Upper lobe of right lung (tissue), 1 donor: Measurements from ENCODE around the gene SEC24A. TPM values are rescaled to one million over a fixed set of nuclear protein-coding genes. Genes with fewer than 3 reads are reported as not detected.
"Not testable (repeated sequence)": the region's sequence is repeated elsewhere in the genome, so short reads cannot be mapped to it uniquely, and the experiment has no call there.

Source experiments
- ATAC-seq: fragments of 200-7000 bp; cut with Tn5 transposase; one replicate; pipeline ENCODE4 v1.9.1; 2020; ENCODE audit warnings: mild to moderate bottlenecking, moderate library complexity
- DNase-seq: peaks from one replicate; pipeline ENCODE4 v3.0.0-alpha.2; 2020
- H3K27ac ChIP-seq: fragments of 200-600 bp; one replicate; pipeline ENCODE4 v1.8.0; 2022
- H3K27me3 ChIP-seq: fragments of 200-600 bp; one replicate; pipeline ENCODE4 v1.8.0; 2022; ENCODE audit warnings: mild to moderate bottlenecking
- H3K36me3 ChIP-seq: fragments of 200-600 bp; one replicate; pipeline ENCODE4 v1.8.0; 2022
- H3K4me1 ChIP-seq: fragments of 200-600 bp; one replicate; pipeline ENCODE4 v1.8.0; 2022
- H3K4me3 ChIP-seq: fragments of 200-600 bp; one replicate; pipeline ENCODE4 v1.8.0; 2022; ENCODE audit warnings: mild to moderate bottlenecking
- H3K9me3 ChIP-seq: fragments of 200-600 bp; one replicate; pipeline ENCODE4 v1.8.0; 2022
- CTCF ChIP-seq: fragments of 200-600 bp; IDR thresholded peaks from one replicate; pipeline ENCODE4 v1.8.0; 2022; ENCODE audit warnings: antibody characterized with exemption
- intact Hi-C: fragments of 100-400 bp; cut with DNase I; formaldehyde crosslinking; loops from one replicate; pipeline ENCODE4 v1.11.0; 2022
- total RNA-seq: library from RNA; stranded (reverse); fragmentation: NEBNext Ultra II Directional; extraction: Animal tissue kit (Norgen Biotek cat#: 25700); gene quantifications from one replicate; pipeline ENCODE4 v1.2.1, GENCODE V29; 2021
- donor health status: DM: no; HTN: yes; CAD: no; lungs with severe emphysema.

The SEC24A gene
- total RNA-seq, 1 donor from 2014 or later: 21.7 TPM

GRCh38 chr5:134620634-134621033 lies 28.0 kb upstream of the SEC24A start:
- H3K4me3 ChIP-seq: no peak overlapping the region
- intact Hi-C loops: no loop called here
- ATAC-seq: no peak
- H3K9me3 ChIP-seq: no peaks in the 10 kb centered on the region
- no peaks in the 10 kb centered on the region for H3K4me1 ChIP-seq
- no peak for DNase-seq
- H3K36me3 ChIP-seq: peaks cover 84% of the 10 kb centered on the region
- no peaks in the 10 kb centered on the region for H3K27me3 ChIP-seq
- H3K27ac ChIP-seq: no peak overlapping the region
- no peak for TF ChIP-seq CTCF

GRCh38 chr5:134625559-134625958 lies 23.0 kb upstream of the SEC24A start:
- DNase-seq: no peak
- TF ChIP-seq CTCF: no peak
- no peak overlapping the region for H3K4me3 ChIP-seq
- H3K27me3 ChIP-seq: no peaks in the 10 kb centered on the region
- peaks cover 35% of the 10 kb centered on the region for H3K36me3 ChIP-seq
- H3K9me3 ChIP-seq: no peaks in the 10 kb centered on the region
- H3K27ac ChIP-seq: no peak overlapping the region
- ATAC-seq: no peak
- intact Hi-C loops: no loop called here
- peaks cover 5% of the 10 kb centered on the region for H3K4me1 ChIP-seq

- peaks cover 26% of the 10 kb centered on the region for H3K36me3 ChIP-seq
- H3K4me1 ChIP-seq: peaks cover 11% of the 10 kb centered on the region
- TF ChIP-seq CTCF: no peak
- DNase-seq: no peak
- intact Hi-C loops: no loop called here
- ATAC-seq: peak; percentile 81
- no peaks in the 10 kb centered on the region for H3K9me3 ChIP-seq
- H3K27ac ChIP-seq: no peak overlapping the region
- no peaks in the 10 kb centered on the region for H3K27me3 ChIP-seq
- H3K4me3 ChIP-seq: no peak overlapping the region
Measured at GRCh38 chr5:134626369-134627014, 22.1 kb upstream of the SEC24A start.

- intact Hi-C loops: no loop called here
- no peak for DNase-seq
- no peak for ATAC-seq
- H3K27ac ChIP-seq: no peak overlapping the region
- no peak overlapping the region for H3K4me3 ChIP-seq
- H3K27me3 ChIP-seq: no peaks in the 10 kb centered on the region
- no peaks in the 10 kb centered on the region for H3K9me3 ChIP-seq
- TF ChIP-seq CTCF: no peak
- no peaks in the 10 kb centered on the region for H3K36me3 ChIP-seq
- H3K4me1 ChIP-seq: peaks cover 11% of the 10 kb centered on the region
Measured at GRCh38 chr5:134634227-134634626, 14.4 kb upstream of the SEC24A start.

GRCh38 chr5:134635366-134635765 lies 13.2 kb upstream of the SEC24A start:
- H3K27me3 ChIP-seq, H3K36me3 ChIP-seq, intact Hi-C loops, H3K4me3 ChIP-seq, DNase-seq, ATAC-seq, H3K27ac ChIP-seq, H3K9me3 ChIP-seq: not testable (repeated sequence)
- H3K4me1 ChIP-seq: peaks cover 11% of the 10 kb centered on the region

GRCh38 chr5:134637116-134637721 lies 11.4 kb upstream of the SEC24A start:
- ATAC-seq: no peak

More at GRCh38 chr5:134637116-134637721, 11.4 kb upstream of the SEC24A start:
- no peaks in the 10 kb centered on the region for H3K9me3 ChIP-seq
- no peak for DNase-seq
- no peaks in the 10 kb centered on the region for H3K4me1 ChIP-seq
- H3K27me3 ChIP-seq: no peaks in the 10 kb centered on the region
- no peak for TF ChIP-seq CTCF
- H3K27ac ChIP-seq: no peak overlapping the region
- intact Hi-C loops: no loop called here
- H3K4me3 ChIP-seq: no peak overlapping the region
- H3K36me3 ChIP-seq: no peaks in the 10 kb centered on the region
